Vagina (tissue), 2 donors: ENCODE data around the gene SFI1. TPM values are rescaled to one million over a fixed set of nuclear protein-coding genes. Genes with fewer than 3 reads are reported as not detected.
A peak's percentile ranks its signal among the peaks of the same experiment; 100 is the strongest.
"Not testable (repeated sequence)": the region's sequence is repeated elsewhere in the genome, so short reads cannot be mapped to it uniquely, and the experiment has no call there.

Experiments used
- DNase-seq, 2 donors: peaks; one replicate each; pipeline ENCODE4 v3.0.0-alpha.2; 2017; ENCODE audit errors: extremely low spot score in 2 of 2
- H3K27ac ChIP-seq: fragments of 200-600 bp; sonication (generic); one replicate; pipeline ENCODE4 v1.5.1; 2019
- H3K27me3 ChIP-seq: fragments of 200-600 bp; sonication (generic); one replicate; pipeline ENCODE4 v1.5.1; 2019
- H3K36me3 ChIP-seq, 2 donors: fragments of 200-600 bp; sonication (generic); one replicate each; pipeline ENCODE4 v1.5.1; 2017 to 2019
- H3K4me1 ChIP-seq: fragments of 200-600 bp; sonication (generic); one replicate; pipeline ENCODE4 v1.5.1; 2019
- H3K4me3 ChIP-seq, 2 donors: fragments of 200-600 bp; sonication (generic); 1 replicate in 1 of 2; 2 replicates in 1 of 2; pipeline ENCODE4 v1.5.1; 2016 to 2019
- H3K9me3 ChIP-seq: fragments of 200-600 bp; sonication (generic); one replicate; pipeline ENCODE4 v1.5.1; 2019
- POLR2A ChIP-seq, 2 donors: fragments of 450-650 bp; IDR thresholded peaks; one replicate each; pipeline ENCODE4 v1.6.1; 2017; ENCODE audit warnings: antibody characterized with exemption in 2 of 2, mild to moderate bottlenecking in 2 of 2, moderate library complexity in 2 of 2
- POLR2AphosphoS5 ChIP-seq, 2 donors: sonication (generic); formaldehyde crosslinking; IDR thresholded peaks; one replicate each; pipeline ENCODE4 v1.9.0; 2017; ENCODE audit warnings: antibody characterized with exemption in 2 of 2, mild to moderate bottlenecking in 2 of 2, low read depth in 1 of 2; ENCODE audit not compliant: insufficient read depth in 1 of 2
- intact Hi-C: fragments of 100-400 bp; cut with DNase I; formaldehyde crosslinking; loops from one replicate; pipeline ENCODE4 v1.15.1; 2023
- total RNA-seq: library from RNA; depleted of rRNA; stranded (reverse); fragments of >200 nt; gene quantifications from one replicate; pipeline ENCODE4 v1.2.3, GENCODE V29; 2016
- TF ChIP-seq, protein P1 (sequence below), 3 experiments: fragments of 450-650 bp in 2 of 3; fragments of 200-600 bp in 1 of 3; sonication (generic) in 1 of 3; IDR thresholded peaks; one replicate each; pipeline ENCODE4 v1.5.1; 2017 to 2019; ENCODE audit warnings: antibody characterized with exemption in 3 of 3, mild to moderate bottlenecking in 2 of 3, moderate library complexity in 2 of 3

SFI1 gene
- total RNA-seq, 1 donor from 2014 or later = 33.6 TPM

DNA sequence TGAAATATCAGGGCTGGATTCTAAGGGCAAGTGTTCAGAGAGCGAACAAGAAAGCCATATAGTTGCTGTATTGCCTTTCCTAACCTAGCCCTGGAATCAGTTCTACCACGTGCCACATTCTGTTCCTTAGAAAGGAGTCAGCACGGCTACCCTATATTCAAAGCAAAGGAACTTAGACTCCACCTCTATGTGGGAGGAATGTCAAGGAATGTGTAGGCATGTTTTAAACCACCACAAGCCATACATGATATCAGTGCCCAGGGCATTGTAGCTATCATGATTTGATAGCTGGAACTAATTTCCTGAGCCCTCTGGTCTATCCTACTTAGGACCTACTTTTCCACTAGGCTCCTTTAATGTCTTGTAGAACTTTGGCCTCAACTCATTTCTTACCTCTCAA lies 4.2 kb upstream of the SFI1 start:
- H3K27ac ChIP-seq = no peak overlapping the region
- H3K4me3 ChIP-seq = no peak overlapping the region
- intact Hi-C loops = loop anchor here (10.0 kb wide), 1 partner anchor 537 kb away; no protein-coding TSS in a partner anchor
- TF ChIP-seq POLR2A (IDR thresholded peaks at IDR 0.05) (no peak), POLR2AphosphoS5 (IDR thresholded peaks at IDR 0.05; ENCODE audit: insufficient read depth in 1 of 2, low read depth in 1 of 2) (no peak)
- TF ChIP-seq, protein P1, sequence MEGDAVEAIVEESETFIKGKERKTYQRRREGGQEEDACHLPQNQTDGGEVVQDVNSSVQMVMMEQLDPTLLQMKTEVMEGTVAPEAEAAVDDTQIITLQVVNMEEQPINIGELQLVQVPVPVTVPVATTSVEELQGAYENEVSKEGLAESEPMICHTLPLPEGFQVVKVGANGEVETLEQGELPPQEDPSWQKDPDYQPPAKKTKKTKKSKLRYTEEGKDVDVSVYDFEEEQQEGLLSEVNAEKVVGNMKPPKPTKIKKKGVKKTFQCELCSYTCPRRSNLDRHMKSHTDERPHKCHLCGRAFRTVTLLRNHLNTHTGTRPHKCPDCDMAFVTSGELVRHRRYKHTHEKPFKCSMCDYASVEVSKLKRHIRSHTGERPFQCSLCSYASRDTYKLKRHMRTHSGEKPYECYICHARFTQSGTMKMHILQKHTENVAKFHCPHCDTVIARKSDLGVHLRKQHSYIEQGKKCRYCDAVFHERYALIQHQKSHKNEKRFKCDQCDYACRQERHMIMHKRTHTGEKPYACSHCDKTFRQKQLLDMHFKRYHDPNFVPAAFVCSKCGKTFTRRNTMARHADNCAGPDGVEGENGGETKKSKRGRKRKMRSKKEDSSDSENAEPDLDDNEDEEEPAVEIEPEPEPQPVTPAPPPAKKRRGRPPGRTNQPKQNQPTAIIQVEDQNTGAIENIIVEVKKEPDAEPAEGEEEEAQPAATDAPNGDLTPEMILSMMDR (IDR thresholded peaks at IDR 0.05) = no peak
- peaks cover 38% of the 10 kb centered on the region for H3K4me1 ChIP-seq
- H3K36me3 ChIP-seq = peaks cover 0 to 4% of the 10 kb centered on the region in 2 donors
- DNase-seq = no peak
- H3K27me3 ChIP-seq = no peaks in the 10 kb centered on the region
- H3K9me3 ChIP-seq = no peaks in the 10 kb centered on the region

DNA sequence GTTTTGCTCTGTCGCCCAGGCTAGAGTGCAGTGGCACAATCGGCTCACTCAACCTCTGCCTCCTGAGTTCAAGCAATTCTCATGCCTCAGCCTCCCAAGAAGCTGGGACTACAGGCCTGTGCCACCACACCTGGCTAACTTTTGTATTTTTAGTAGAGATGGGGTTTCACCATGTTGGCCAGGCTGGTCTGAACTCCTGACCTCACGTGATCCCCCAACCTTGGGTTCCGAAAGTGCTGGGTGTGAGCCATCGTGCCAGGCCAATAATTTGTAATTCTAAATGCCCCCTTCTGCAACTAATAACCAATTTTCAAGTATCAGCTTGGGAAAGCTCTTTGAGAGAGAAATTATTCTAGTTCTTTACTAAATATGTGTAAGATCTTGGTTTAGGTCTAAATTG lies 3.0 kb upstream of the SFI1 start:
- H3K27me3 ChIP-seq, H3K4me3 ChIP-seq, H3K27ac ChIP-seq, DNase-seq, H3K9me3 ChIP-seq, H3K36me3 ChIP-seq: not testable (repeated sequence)
- H3K4me1 ChIP-seq = peaks cover 30% of the 10 kb centered on the region
- intact Hi-C loops = loop anchor here (10.0 kb wide), 1 partner anchor 539 kb away; no protein-coding TSS in a partner anchor

DNA sequence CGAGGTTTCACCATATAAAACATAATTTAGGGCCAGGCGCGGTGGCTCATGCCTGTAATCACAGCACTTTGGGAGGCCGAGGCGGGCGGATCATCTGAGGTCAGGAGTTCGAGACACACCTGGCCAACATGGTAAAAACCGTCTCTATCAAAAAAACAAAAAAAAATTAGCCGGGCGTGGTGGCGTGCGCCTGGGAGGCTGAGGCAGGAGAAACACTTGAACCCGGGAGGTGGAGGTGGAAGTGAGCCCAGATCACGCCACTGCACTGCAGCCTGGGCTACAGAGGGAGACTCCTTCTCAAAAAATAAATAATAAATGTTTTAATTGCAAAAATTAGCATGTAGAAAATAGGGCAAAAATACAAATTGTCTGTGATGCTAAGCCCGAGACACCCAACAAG lies 993 bp upstream of the SFI1 start:
- Histone ChIP-seq H3K36me3 (no peaks in the 10 kb centered on the region), H3K27me3 (no peaks in the 10 kb centered on the region), H3K27ac (peak overlapping the region; percentile 65), H3K4me1 (peaks cover 22% of the 10 kb centered on the region), H3K4me3 (peak overlapping the region; percentile 72 to 92), H3K9me3 (no peaks in the 10 kb centered on the region)
- TF ChIP-seq POLR2AphosphoS5 (IDR thresholded peaks at IDR 0.05; ENCODE audit: insufficient read depth in 1 of 2, low read depth in 1 of 2) (no peak), POLR2A (IDR thresholded peaks at IDR 0.05) (no peak)
- TF ChIP-seq, protein P1 (IDR thresholded peaks at IDR 0.05) = no peak
- intact Hi-C loops = loop anchor here (10.0 kb wide), 1 partner anchor 541 kb away; no protein-coding TSS in a partner anchor
- DNase-seq = no peak

- H3K4me3 ChIP-seq = peak overlapping the region; percentile 72 to 92
- H3K27me3 ChIP-seq = no peaks in the 10 kb centered on the region
- peak in 1 of 2 donors; percentile 87 for DNase-seq
- H3K36me3 ChIP-seq = no peaks in the 10 kb centered on the region
- peaks cover 9% of the 10 kb centered on the region for H3K4me1 ChIP-seq
- peak overlapping the region; percentile 65 for H3K27ac ChIP-seq
- TF ChIP-seq, protein P1 (IDR thresholded peaks at IDR 0.05) = no peak
- no peak for TF ChIP-seq POLR2AphosphoS5 (IDR thresholded peaks at IDR 0.05; ENCODE audit: insufficient read depth in 1 of 2, low read depth in 1 of 2)
- TF ChIP-seq POLR2A (IDR thresholded peaks at IDR 0.05) = no peak
- intact Hi-C loops = loop anchor here (10.0 kb wide), 1 partner anchor 542 kb away; no protein-coding TSS in a partner anchor
- no peaks in the 10 kb centered on the region for H3K9me3 ChIP-seq
Observed at GRCh38 chr22:31496735-31497146, 405 bp downstream of the SFI1 start.

DNA sequence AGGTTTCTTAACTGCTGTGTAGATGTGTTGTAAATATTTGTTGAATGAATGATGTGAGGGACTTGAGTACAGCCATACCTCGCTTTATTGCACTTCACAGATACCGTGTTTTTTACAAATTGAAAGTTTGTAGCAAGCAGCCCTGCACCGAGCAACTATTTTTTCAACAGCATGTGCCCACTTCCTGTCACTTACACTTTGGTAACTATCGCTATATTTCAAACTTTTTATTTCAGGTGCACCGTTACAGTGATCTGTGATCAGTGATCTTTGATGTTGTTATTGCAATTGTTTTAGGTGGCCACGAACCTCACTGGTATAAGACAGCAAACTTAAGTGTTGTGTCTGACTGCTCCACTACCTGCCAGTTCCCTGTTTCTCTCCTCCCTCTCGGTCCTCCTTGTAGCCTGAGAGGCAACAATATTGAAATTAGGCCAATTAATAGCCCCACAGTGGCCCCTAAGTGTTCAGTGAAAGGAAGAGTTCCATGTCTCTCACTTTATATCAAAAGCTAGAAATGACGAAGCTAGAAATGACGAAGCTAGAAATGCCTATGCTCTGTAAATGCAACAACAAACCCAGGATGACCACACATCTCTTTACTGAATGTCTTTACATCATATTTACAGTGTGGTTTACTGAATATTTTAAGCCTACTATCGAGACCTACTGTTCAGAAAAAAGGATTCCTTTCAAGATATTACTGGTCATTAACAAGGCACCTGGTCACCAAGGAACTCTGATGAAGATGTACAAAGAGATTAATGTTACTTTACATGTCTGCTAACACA lies 1.0 kb downstream of the SFI1 start:
- Histone ChIP-seq H3K4me3 (peak overlapping the region; percentile 72 to 92), H3K36me3 (no peaks in the 10 kb centered on the region), H3K27me3 (no peaks in the 10 kb centered on the region), H3K27ac (peak overlapping the region; percentile 65), H3K4me1 (peaks cover 9% of the 10 kb centered on the region), H3K9me3 (no peaks in the 10 kb centered on the region)
- TF ChIP-seq, protein P1 (IDR thresholded peaks at IDR 0.05) = no peak
- TF ChIP-seq POLR2AphosphoS5 (IDR thresholded peaks at IDR 0.05; ENCODE audit: insufficient read depth in 1 of 2, low read depth in 1 of 2) (no peak), POLR2A (IDR thresholded peaks at IDR 0.05) (no peak)
- no peak for DNase-seq
- intact Hi-C loops = loop anchor here (10.0 kb wide), 1 partner anchor 543 kb away; no protein-coding TSS in a partner anchor
